AML-193 (cell line): Measurements from ENCODE around the gene RASSF8.

Experiments used
- DNase-seq, 2 experiments: peaks; one replicate each; lab custom pipeline; 2025; lab: John Stamatoyannopoulos, UW

The RASSF8 gene

GRCh38 chr12:26108915-26109314 is 150.4 kb downstream of the RASSF8 start:
- no peak for DNase-seq

GRCh38 chr12:26109343-26109881 is 150.9 kb downstream of the RASSF8 start:
- no peak for DNase-seq

- no peak for DNase-seq
Observed at GRCh38 chr12:26112232-26112631, 153.8 kb downstream of the RASSF8 start.

GRCh38 chr12:26112703-26113147 is 154.2 kb downstream of the RASSF8 start:
- no peak for DNase-seq

GRCh38 chr12:26113181-26113654 is 154.7 kb downstream of the RASSF8 start:
- peak; percentile 19 to 28 for DNase-seq

GRCh38 chr12:26113853-26114719 is 155.6 kb downstream of the RASSF8 start:
- DNase-seq: peak; percentile 72 to 80

- no peak for DNase-seq
Observed at GRCh38 chr12:26114720-26115401, 156.4 kb downstream of the RASSF8 start.

GRCh38 chr12:26116829-26117715 is 158.6 kb downstream of the RASSF8 start:
- DNase-seq: no peak

- no peak for DNase-seq
Observed at GRCh38 chr12:26118308-26118707, 159.8 kb downstream of the RASSF8 start.

GRCh38 chr12:26119391-26119989 is 161.0 kb downstream of the RASSF8 start:
- DNase-seq: peak; percentile 61 to 66

GRCh38 chr12:26120561-26121274 is 162.2 kb downstream of the RASSF8 start:
- DNase-seq: no peak

- no peak for DNase-seq
Observed at GRCh38 chr12:26121323-26122060, 163.0 kb downstream of the RASSF8 start.

- DNase-seq: no peak
Observed at GRCh38 chr12:26122061-26122680, 163.7 kb downstream of the RASSF8 start.

- DNase-seq: no peak
Observed at GRCh38 chr12:26122681-26123481, 164.4 kb downstream of the RASSF8 start.

GRCh38 chr12:26123482-26123980 is 165.0 kb downstream of the RASSF8 start:
- DNase-seq: no peak

GRCh38 chr12:26124446-26125399 is 166.2 kb downstream of the RASSF8 start, which contains the start of gene BHLHE41:
Gene BHLHE41 (minus strand): TSS chr12:26125037. CDS start chr12:26124779, 258 bp downstream.
- DNase-seq: no peak
